ENCODE results near the gene KCTD17.

Gene KCTD17

GRCh38 chr22:37051391-37052385, at the start of gene KCTD17:
Gene KCTD17, plus strand, starts transcription at chr22:37051742. Its CDS starts 19 bp downstream, at chr22:37051761.
- peak; percentile 77 for DNase-seq

GRCh38 chr22:37001826-37002225, 49.7 kb upstream of the KCTD17 start:
- DNase-seq, result no peak

DNA sequence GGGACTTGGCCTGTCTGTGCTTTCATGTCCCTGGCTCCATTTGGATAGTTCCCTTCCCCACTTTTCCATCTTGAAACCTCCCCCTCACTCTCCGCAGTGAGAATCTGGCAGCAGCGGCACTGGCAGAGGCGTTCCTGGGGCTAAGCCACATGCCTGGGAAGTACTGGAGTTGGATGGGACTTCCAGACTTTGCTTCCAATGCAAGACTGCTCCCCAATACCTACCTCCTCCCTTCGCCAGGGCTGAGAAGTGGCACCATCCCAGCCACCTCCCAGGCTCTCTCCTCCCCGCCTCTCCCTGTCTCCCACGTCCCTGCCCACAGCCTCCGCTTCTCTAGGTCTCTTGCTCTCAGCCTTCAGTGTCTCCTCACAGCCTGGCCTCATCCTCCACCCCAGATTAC, 48.9 kb upstream of the KCTD17 start:
- no peak for DNase-seq

DNA sequence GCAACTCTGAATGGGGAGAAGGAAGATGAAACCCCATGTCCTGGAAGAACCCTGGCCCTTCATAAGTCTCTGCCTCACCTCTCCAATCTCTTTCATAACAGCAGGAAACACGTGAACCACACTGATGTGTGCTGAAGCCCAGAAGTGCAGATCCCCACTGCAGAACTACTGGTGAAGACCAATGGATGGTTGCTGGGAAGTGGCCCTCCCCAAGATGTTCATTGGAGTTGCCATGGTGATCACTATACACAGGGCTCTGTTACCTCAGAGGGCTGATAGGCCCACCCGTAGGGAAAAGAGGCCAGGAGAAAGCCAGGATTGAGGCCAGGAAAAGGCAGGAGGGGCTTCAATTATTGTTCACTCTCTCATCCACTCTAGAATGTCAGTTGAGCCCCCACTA, 43.9 kb upstream of the KCTD17 start:
- DNase-seq, result no peak

- no peak for DNase-seq
These were observed 43.2 kb upstream of the KCTD17 start for GRCh38 chr22:37008365-37008764.

- DNase-seq, result no peak
These were observed 42.1 kb upstream of the KCTD17 start for GRCh38 chr22:37009490-37009889.

- DNase-seq, result no peak
These were observed 41.4 kb upstream of the KCTD17 start for GRCh38 chr22:37010174-37010573.

DNA sequence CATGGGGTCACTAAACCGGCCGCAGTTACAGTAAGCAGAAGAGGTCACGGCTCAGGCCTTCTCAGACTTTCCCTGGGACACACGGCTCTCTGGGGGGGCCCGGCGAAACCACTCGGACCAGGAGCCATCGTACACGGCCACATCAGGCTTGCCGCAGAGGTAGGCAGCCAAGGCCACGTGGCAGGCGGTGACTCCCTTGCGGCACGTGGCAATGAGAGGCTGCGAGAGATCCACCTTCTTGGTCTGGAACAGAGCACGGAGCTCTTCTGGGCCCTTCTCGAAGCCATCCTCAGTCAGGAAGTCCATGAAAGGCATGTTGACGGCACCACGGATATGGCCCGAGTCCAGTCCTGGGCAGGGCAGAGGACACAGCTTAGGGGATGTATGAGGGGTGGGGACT, 40.6 kb upstream of the KCTD17 start:
- no peak for DNase-seq

DNA sequence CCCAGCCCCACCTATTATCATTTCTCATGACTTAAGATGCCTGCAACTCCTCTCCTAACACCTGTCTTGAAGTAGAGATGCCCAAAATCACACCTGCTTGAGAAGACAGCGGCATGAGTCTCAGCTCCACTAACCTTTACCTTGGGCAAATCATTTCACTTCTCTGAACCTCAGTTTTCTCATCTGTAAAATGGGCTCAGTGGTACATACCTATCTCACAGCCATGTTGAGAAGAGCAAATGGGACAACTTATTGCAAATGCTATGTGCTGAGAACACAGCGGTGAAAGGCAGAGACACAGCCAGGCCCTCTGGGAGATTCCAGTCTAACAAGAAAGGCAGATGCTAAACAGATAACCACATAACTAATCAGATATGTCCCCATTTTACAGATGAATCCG, 40.1 kb upstream of the KCTD17 start:
- no peak for DNase-seq

DNA sequence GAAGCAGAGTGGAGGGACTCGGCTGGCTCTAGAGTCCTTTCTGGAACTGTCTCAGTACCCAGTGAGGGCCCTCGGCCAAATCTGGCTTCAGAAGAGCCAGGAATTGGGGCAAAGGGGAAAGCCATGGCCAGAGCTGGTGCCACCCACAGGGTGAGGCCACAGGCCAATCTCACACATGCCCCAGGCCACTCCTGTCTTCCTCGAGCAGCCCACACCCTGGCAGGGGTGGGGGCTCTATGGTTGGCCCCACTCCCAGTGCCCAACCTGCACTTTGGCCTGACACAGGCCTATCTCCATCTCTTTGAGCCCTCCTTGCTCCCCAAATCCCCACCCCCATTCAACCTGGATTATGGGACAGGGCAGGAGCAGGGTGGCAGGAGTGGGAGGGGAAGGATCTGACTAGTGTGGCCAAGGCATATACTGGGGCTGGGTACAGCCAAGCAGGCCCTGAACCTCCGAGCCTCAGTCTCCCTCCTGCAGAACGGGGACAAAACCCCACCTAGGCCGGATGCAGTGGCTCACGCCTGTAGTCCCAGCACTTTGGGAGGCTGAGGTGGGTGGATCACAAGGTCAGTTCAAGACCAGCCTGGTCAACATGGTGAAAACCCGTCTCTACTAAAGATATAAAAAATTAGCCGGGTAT, 39.2 kb upstream of the KCTD17 start:
- no peak for DNase-seq

DNA sequence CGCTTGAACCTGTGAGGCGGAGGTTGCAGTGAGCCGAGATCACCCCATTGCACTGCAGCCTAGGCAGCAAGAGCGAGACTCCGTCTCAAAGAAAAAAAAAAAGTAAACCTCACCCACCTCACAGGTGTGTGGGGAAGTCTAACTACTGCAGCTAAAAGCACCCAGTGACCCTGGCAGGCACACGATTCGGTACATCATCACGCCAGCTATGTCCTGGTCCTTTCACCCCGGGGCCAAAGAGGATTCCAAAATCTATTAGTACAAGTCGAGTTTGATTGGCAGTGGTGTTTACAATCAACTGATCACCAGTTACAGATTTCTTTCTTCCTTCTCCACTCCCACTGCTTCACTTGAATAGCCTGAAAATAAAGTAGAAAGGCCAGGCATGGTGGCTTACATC, 38.6 kb upstream of the KCTD17 start:
- DNase-seq, result no peak

- DNase-seq, result no peak
These were observed 37.1 kb upstream of the KCTD17 start for GRCh38 chr22:37014415-37014806.

DNA sequence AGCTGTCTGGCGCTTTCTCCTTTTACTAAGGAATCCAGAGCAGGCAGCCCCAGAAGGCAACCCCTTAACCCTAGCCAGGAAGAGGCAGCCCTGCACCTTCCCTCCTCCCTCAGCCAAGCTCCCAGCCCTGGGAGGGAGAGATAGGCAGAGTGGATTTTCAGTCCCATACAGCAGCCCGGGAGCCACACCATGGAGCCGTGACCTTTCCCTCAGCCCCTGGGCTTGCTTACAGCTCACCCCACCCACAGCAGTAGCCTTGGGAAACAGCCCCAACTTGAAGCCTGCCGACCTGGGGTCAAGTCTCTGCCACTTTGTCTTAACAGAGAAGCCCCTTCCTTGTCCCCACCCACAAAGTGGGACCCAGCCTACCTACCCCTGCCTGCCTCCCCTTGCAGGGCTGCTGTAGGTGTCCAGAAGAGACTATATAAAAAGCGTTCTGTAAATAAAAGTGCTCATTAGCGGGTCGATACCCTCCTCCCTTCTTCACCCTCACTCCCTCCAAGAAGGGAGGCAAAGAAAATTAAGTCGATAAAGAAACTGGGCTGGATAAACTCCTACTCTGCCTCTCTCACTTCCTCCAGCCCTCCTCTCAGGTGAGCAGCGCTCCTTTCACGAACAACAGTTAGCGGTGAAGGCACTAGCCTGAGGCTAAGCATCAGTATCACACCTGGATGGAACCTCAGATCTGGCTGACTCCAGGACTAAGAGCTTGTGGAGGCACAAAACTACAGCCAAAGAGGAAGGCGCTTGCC, 36.5 kb upstream of the KCTD17 start:
- no peak for DNase-seq

DNA sequence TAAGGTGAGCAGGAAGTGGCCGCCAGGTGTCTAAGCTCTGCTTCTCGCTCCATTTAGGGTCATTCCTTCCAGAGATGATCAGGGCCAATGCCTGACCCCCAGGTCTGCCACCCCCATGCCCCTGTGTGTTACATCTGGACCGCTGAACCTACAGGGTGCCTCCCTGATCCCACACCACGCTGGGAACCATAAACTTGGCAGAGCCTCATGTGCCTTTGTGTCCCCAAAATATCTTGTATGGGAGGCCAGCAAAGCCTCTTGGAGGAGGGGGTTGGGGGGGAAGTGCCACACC, 36.0 kb upstream of the KCTD17 start:
- no peak for DNase-seq

- DNase-seq, result no peak
These were observed 35.2 kb upstream of the KCTD17 start for GRCh38 chr22:37016134-37016910.

- DNase-seq, result no peak
These were observed 34.2 kb upstream of the KCTD17 start for GRCh38 chr22:37017356-37017755.

DNA sequence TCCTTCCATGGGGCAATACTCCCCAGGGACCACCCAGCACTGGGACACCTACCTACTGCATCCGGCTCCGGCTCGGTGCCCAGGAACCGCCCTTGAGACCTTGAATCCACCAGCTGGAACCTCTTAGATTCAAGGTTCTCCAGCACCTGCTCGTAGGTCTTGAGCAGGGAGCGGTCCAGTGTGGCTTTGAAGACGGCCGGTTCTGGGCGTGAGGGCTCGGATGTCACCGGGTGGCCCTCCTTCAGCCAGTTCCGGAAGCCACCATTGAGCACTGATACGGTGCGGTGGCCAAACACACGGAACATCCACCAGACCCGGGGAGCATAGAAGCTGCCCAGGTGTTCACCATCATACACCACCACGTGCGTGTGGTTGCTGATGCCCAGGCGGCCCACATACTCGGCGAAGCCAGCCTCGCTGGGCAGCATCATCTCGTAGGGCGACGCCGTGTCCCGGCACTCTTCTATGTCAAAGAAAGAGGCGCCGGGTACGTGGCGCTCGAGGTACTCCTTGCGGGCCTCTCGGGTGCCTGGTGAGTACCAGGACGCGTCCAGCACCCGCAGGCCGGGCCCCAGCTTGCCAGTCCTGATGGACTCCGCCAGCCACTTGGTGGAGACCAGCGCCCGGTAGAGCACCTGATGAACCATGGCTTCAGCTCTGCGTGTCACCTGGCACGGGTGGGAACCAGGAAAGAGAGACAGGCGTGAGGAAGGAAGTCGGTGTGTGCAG, 33.3 kb upstream of the KCTD17 start:
- DNase-seq, result no peak

DNA sequence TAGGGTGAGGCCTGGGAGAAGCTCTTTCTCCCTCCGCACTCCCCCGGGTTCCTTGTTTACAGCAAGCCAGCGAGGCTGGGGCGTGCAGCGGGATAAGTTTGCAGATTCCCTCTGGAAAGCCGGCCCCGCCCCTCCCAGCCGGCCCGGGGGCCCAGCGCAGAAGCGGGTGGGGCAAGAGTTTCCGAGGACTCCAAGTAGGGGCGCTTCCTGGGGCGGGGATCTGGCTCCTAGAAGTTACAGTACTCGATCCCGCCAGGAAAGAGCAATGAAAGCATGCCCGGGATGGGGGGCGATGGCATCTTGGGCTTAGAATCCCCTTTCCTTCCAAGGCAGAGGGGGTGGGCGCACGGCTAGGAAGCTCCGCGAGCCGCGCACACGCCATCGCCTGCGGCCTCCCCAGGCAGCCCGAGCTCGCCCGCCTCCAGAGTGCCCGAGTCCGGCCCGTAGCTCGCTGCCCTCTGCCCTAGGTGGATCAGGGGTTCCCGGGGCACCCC, 32.7 kb upstream of the KCTD17 start:
- DNase-seq, result no peak

DNA sequence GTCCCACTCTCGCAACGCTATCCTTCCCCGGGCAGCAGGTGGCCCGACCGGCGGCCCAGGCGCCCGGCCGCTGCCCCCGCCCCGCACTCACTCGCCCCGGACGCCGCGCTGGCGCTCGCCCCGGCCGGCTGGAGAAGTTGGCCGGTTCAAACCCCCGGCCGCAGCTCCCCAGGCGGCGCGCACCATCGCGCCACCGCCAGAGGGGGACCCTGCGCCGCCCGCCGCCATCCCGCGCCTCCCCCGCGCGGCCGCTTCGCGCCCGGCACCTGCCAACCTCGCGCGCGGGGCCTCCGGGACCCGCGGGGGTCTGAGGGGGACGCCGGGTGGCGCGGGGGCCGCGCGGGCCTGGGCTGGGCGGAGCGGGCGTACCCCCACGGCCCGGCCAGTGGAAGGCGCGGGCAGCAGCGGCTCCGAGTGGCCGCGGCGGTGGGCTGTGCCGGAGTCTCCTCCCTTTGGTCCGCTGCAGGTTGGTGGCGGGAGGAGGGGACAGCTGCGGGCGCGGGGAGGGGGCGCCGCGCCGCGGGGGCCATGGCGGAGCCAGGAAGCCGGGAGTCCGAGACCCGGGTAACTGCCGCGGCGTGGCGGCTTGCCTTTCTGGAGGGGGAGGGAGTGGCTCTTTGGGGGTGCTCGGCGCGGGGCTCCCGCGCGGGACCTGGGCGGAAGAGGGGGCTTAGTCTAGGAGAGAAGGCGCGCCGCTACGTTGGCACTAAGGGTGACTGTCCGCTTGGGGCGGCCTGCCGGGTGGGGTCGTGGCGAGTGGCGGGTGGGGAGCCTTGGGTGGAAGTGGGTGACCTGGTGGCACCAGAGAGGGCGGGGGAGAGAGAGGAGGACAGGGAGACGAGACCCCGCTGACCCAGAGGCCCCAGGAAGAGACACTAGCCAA, 32.0 kb upstream of the KCTD17 start, which contains the start of the genes MPST and TST:
Gene MPST (plus strand): TSS at position 434 of the 883 bp plus-strand sequence. CDS start 95 bp downstream, at position 529.
Gene TST (minus strand): TSS at position 139 of the 883 bp plus-strand sequence. CDS start 715 bp downstream, outside the sequence.
- DNase-seq, result peak; percentile 37

GRCh38 chr22:37020192-37020479, 31.4 kb upstream of the KCTD17 start:
- DNase-seq, result no peak

- no peak for DNase-seq
These were observed 30.5 kb upstream of the KCTD17 start for GRCh38 chr22:37021041-37021440.

Measured in CD4-positive, alpha-beta T cell treated with Interleukin-15 for 1 hour (primary cell).